Esophagus muscularis mucosa (tissue), 4 donors: ENCODE measurements around the gene PCDHGA12.

Source experiments
- EP300 ChIP-seq: sonication (generic); formaldehyde crosslinking; IDR thresholded peaks from one replicate; pipeline ENCODE4 v1.6.1; 2017; ENCODE audit warnings: antibody characterized with exemption
- POLR2A ChIP-seq: fragments of 450-650 bp; IDR thresholded peaks from one replicate; pipeline ENCODE4 v1.6.1; 2017; ENCODE audit warnings: antibody characterized with exemption, moderate library complexity, mild to moderate bottlenecking, low read depth
- POLR2AphosphoS5 ChIP-seq, 2 donors: sonication (generic); formaldehyde crosslinking; IDR thresholded peaks; one replicate each; pipeline ENCODE4 v1.6.1; 2017; ENCODE audit warnings: antibody characterized with exemption in 2 of 2
- TF ChIP-seq, protein P1 (sequence below), 3 experiments: fragments of 200-600 bp in 2 of 3; fragments of 450-650 bp in 1 of 3; sonication (generic) in 2 of 3; IDR thresholded peaks; one replicate each; pipeline ENCODE4 v1.5.1; 2017 to 2019; ENCODE audit warnings: antibody characterized with exemption in 3 of 3, mild to moderate bottlenecking in 2 of 3, moderate library complexity in 1 of 3

DNA sequence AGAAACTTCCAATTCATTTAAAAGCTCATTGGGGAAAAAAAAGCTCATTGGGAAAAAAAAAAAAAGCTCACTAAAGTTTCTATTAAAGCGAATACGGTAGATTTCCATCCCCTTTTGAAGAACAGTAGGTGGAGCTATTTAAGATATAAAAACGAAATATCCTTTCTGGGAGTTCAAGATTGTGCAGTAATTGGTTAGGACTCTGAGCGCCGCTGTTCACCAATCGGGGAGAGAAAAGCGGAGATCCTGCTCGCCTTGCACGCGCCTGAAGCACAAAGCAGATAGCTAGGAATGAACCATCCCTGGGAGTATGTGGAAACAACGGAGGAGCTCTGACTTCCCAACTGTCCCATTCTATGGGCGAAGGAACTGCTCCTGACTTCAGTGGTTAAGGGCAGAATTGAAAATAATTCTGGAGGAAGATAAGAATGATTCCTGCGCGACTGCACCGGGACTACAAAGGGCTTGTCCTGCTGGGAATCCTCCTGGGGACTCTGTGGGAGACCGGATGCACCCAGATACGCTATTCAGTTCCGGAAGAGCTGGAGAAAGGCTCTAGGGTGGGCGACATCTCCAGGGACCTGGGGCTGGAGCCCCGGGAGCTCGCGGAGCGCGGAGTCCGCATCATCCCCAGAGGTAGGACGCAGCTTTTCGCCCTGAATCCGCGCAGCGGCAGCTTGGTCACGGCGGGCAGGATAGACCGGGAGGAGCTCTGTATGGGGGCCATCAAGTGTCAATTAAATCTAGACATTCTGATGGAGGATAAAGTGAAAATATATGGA lies at the start of gene PCDHGA12:
- TF ChIP-seq POLR2AphosphoS5 (IDR thresholded peaks at IDR 0.05), result no peak
- TF ChIP-seq POLR2A, result no peak
- TF ChIP-seq, protein P1, sequence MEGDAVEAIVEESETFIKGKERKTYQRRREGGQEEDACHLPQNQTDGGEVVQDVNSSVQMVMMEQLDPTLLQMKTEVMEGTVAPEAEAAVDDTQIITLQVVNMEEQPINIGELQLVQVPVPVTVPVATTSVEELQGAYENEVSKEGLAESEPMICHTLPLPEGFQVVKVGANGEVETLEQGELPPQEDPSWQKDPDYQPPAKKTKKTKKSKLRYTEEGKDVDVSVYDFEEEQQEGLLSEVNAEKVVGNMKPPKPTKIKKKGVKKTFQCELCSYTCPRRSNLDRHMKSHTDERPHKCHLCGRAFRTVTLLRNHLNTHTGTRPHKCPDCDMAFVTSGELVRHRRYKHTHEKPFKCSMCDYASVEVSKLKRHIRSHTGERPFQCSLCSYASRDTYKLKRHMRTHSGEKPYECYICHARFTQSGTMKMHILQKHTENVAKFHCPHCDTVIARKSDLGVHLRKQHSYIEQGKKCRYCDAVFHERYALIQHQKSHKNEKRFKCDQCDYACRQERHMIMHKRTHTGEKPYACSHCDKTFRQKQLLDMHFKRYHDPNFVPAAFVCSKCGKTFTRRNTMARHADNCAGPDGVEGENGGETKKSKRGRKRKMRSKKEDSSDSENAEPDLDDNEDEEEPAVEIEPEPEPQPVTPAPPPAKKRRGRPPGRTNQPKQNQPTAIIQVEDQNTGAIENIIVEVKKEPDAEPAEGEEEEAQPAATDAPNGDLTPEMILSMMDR (IDR thresholded peaks at IDR 0.05), result peak in 2 of 3 experiments; percentile 41 to 42
- TF ChIP-seq EP300, result no peak
